ENCODE measurements around the gene KLF12. TPM values are rescaled to one million over a fixed set of nuclear protein-coding genes. Genes with fewer than 3 reads are reported as not detected.
A peak's percentile ranks its signal among the peaks of the same experiment; 100 is the strongest.

KLF12 gene
- total and polyA plus RNA-seq, 2 experiments from 2014 or later: 6.4 to 7.7 TPM

DNA sequence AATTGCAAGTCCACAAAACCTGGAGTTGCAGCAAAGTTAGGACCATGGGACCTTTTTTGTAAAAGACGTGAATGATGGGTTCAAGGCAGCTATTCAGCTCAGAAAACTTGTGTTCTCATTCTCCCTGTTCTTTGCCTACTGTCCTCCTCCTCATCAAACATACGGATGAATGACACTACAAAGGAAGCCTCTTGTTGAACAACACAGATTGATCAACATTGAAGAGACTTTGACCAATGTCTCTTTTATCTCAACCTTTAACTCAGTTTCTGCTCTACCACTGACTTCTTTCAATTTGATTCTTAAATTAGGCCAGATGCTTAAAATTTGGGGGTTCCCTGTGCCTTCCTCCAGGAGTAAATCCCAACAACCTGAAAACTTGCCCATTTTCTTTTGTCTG, 27.9 kb upstream of the KLF12 start:
- no peaks in the 10 kb centered on the region for H3K27me3 ChIP-seq (ENCODE audit: insufficient read depth)
- no peaks in the 10 kb centered on the region for H3K79me2 ChIP-seq (replicated peaks; ENCODE audit: insufficient read depth)
- H3K4me1 ChIP-seq (ENCODE audit: insufficient read depth): peaks cover 3% of the 10 kb centered on the region; the same call in 1 of the 2 replicates
- DNase-seq (ENCODE audit: low spot score) (no peak), ATAC-seq (no peak)
- H3K4me1 Mint-ChIP-seq: peaks cover 4% of the 10 kb centered on the region; the same call in 1 of the 3 replicates
- no peak overlapping the region for H3K27ac ChIP-seq (ENCODE audit: low read depth)
- no peaks in the 10 kb centered on the region for H3K9me3 Mint-ChIP-seq
- H3F3A ChIP-seq (replicated peaks; ENCODE audit: low read depth): no peaks in the 10 kb centered on the region
- H2AFZ ChIP-seq: no peak overlapping the region
- TF ChIP-seq, protein P1, sequence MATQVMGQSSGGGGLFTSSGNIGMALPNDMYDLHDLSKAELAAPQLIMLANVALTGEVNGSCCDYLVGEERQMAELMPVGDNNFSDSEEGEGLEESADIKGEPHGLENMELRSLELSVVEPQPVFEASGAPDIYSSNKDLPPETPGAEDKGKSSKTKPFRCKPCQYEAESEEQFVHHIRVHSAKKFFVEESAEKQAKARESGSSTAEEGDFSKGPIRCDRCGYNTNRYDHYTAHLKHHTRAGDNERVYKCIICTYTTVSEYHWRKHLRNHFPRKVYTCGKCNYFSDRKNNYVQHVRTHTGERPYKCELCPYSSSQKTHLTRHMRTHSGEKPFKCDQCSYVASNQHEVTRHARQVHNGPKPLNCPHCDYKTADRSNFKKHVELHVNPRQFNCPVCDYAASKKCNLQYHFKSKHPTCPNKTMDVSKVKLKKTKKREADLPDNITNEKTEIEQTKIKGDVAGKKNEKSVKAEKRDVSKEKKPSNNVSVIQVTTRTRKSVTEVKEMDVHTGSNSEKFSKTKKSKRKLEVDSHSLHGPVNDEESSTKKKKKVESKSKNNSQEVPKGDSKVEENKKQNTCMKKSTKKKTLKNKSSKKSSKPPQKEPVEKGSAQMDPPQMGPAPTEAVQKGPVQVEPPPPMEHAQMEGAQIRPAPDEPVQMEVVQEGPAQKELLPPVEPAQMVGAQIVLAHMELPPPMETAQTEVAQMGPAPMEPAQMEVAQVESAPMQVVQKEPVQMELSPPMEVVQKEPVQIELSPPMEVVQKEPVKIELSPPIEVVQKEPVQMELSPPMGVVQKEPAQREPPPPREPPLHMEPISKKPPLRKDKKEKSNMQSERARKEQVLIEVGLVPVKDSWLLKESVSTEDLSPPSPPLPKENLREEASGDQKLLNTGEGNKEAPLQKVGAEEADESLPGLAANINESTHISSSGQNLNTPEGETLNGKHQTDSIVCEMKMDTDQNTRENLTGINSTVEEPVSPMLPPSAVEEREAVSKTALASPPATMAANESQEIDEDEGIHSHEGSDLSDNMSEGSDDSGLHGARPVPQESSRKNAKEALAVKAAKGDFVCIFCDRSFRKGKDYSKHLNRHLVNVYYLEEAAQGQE (IDR thresholded peaks at IDR 0.05; ENCODE audit: unreplicated experiment): no peak
- H3K4me3 ChIP-seq: no peak overlapping the region
- no peak overlapping the region for H3K4me2 ChIP-seq
- no peaks in the 10 kb centered on the region for H4K20me1 ChIP-seq (replicated peaks; ENCODE audit: insufficient read depth)
- H3K36me3 Mint-ChIP-seq (ENCODE audit: low read depth): no peaks in the 10 kb centered on the region
- no peaks in the 10 kb centered on the region for H3K9me2 ChIP-seq (ENCODE audit: insufficient read depth)
- H3K4me3 Mint-ChIP-seq: no peak overlapping the region
- H3K27me3 Mint-ChIP-seq (ENCODE audit: insufficient read depth, low read depth, poor library complexity): no peaks in the 10 kb centered on the region
- H3K27ac Mint-ChIP-seq: no peak overlapping the region
- no peaks in the 10 kb centered on the region for H3K36me3 ChIP-seq (ENCODE audit: insufficient read depth)

DNA sequence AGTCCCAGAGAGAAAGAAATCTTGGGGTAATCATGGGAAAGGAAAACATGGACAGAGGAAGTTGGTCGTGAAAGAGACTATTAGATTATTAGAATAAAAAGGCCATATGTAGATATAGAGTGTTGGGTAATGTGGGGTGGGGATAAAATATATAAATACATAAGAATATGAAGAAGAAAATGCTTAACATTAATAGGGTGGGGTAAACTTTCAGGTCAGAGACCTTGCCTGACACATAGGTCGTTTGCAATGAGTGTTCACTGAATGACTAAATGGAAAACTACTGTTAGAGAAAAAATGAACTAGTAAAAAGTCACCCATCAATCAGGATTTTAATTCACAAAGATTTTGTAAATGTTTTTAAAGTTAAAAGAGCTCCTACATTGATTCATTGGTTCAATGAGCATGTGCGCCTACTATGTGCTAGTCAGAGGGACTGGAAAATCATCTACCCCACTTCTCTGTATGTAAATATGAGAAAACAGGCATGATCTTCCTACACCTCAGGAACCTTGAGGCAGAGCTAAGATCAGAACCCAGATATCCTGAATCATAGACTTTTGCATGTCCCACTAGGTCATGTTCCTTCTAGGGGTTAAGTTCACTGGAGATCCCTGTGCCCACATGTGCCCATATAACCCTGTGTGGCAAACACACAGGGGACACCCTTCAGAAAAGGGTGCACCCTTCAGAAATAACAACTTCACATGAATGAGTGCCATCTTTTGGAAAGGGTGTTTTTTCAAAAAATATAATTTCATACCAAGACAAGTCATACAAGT, 24.6 kb upstream of the KLF12 start:
- Histone ChIP-seq H4K20me1 (replicated peaks; ENCODE audit: insufficient read depth) (no peaks in the 10 kb centered on the region), H3F3A (replicated peaks; ENCODE audit: low read depth) (no peaks in the 10 kb centered on the region), H3K27ac (ENCODE audit: low read depth) (no peak overlapping the region), H2AFZ (peak overlapping the region; percentile 69; the same call in 1 of the 2 replicates), H3K4me1 (ENCODE audit: insufficient read depth) (peaks cover 3% of the 10 kb centered on the region; the same call in 1 of the 2 replicates), H3K36me3 (ENCODE audit: insufficient read depth) (no peaks in the 10 kb centered on the region), H3K9me2 (ENCODE audit: insufficient read depth) (no peaks in the 10 kb centered on the region), H3K4me2 (no peak overlapping the region), H3K79me2 (replicated peaks; ENCODE audit: insufficient read depth) (no peaks in the 10 kb centered on the region), H3K4me3 (no peak overlapping the region), H3K27me3 (ENCODE audit: insufficient read depth) (no peaks in the 10 kb centered on the region)
- Mint-ChIP-seq H3K27ac (0 out of 2 replicates have a peak overlapping the region, but pooled peaks have one; percentile 51), H3K4me3 (no peak overlapping the region), H3K36me3 (ENCODE audit: low read depth) (no peaks in the 10 kb centered on the region), H3K27me3 (ENCODE audit: insufficient read depth, low read depth, poor library complexity) (no peaks in the 10 kb centered on the region), H3K4me1 (peaks cover 4% of the 10 kb centered on the region; the same call in 1 of the 3 replicates), H3K9me3 (no peaks in the 10 kb centered on the region)
- ATAC-seq (no peak), DNase-seq (ENCODE audit: low spot score) (no peak)
- TF ChIP-seq STAT1 (IDR thresholded peaks at IDR 0.05; ENCODE audit: unreplicated experiment) (no peak), POLR2AphosphoS5 (IDR thresholded peaks at IDR 0.05; ENCODE audit: low read depth) (no peak), NANOG (IDR thresholded peaks at IDR 0.05; ENCODE audit: borderline replicate concordance) (no peak), EZH2phosphoT487 (IDR thresholded peaks at IDR 0.05; ENCODE audit: unreplicated experiment) (no peak), ZNF331 (CRISPR knock-in tag; IDR thresholded peaks at IDR 0.05; ENCODE audit: low read depth) (no peak)
- TF ChIP-seq, protein P1 (IDR thresholded peaks at IDR 0.05; ENCODE audit: unreplicated experiment): no peak
- TF ChIP-seq, protein P2, sequence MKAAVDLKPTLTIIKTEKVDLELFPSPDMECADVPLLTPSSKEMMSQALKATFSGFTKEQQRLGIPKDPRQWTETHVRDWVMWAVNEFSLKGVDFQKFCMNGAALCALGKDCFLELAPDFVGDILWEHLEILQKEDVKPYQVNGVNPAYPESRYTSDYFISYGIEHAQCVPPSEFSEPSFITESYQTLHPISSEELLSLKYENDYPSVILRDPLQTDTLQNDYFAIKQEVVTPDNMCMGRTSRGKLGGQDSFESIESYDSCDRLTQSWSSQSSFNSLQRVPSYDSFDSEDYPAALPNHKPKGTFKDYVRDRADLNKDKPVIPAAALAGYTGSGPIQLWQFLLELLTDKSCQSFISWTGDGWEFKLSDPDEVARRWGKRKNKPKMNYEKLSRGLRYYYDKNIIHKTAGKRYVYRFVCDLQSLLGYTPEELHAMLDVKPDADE (IDR thresholded peaks at IDR 0.05): no peak

Measured in GM23338 (cell line).